HEK293 (cell line): Measurements from ENCODE around the gene PARP6.
A peak's percentile ranks its signal among the peaks of the same experiment; 100 is the strongest.

Experiments used
- CTCF ChIA-PET: fragments of 350-600 bp; formaldehyde crosslinking; extraction: SDS; loops from one replicate; lab custom pipeline; 2021; ENCODE audit warnings: antibody characterized with exemption; lab: Yijun Ruan, JAX
- POLR2A ChIA-PET: fragments of 300-600 bp; formaldehyde crosslinking; extraction: SDS; loops from one replicate; lab custom pipeline; 2020; ENCODE audit warnings: antibody characterized with exemption, inconsistent platforms; lab: Yijun Ruan, JAX
- H3K27ac ChIP-seq: fragments of 200-500 bp; sonication (Bioruptor generic); 2 replicates; pipeline ENCODE4 v1.5.1; 2014; ENCODE audit warnings: low read depth, low read length, control low read depth, inconsistent platforms; ENCODE audit errors: extremely low read depth
- H3K36me3 ChIP-seq, 2 experiments: fragments of 200-500 bp in 1 of 2; sonication (Bioruptor generic) in 1 of 2; 1 replicate in 1 of 2; 2 replicates in 1 of 2; pipeline ENCODE4 v1.5.1; 2014 to 2017; ENCODE audit warnings: inconsistent platforms in 2 of 2, low read length in 2 of 2; ENCODE audit not compliant: control insufficient read depth in 2 of 2, insufficient read depth in 1 of 2
- H3K4me1 ChIP-seq: fragments of 200-500 bp; sonication (Bioruptor generic); 2 replicates; pipeline ENCODE4 v1.5.1; 2014; ENCODE audit warnings: mild to moderate bottlenecking, low read length, inconsistent platforms; ENCODE audit not compliant: control insufficient read depth, insufficient read depth
- H3K4me3 ChIP-seq: 2 replicates; pipeline ENCODE4 v1.5.1; 2011; ENCODE audit warnings: low read depth, mild to moderate bottlenecking, control low read depth, low read length, moderate library complexity
- H3K9me3 ChIP-seq: fragments of 200-500 bp; sonication (Bioruptor generic); 2 replicates; pipeline ENCODE4 v1.5.1; 2014; ENCODE audit warnings: low read depth, low read length, inconsistent platforms; ENCODE audit not compliant: control insufficient read depth, insufficient read depth
- BCL11B ChIP-seq: fragments of 450-650 bp; formaldehyde crosslinking; IDR thresholded peaks from 2 replicates; pipeline ENCODE4 v1.5.1; 2016; ENCODE audit warnings: low read depth, missing biosample characterization, missing genetic modification characterization
- MZF1 ChIP-seq: fragments of 450-650 bp; formaldehyde crosslinking; IDR thresholded peaks from 2 replicates; pipeline ENCODE4 v1.5.1; 2017; ENCODE audit warnings: missing biosample characterization, missing genetic modification characterization, borderline replicate concordance
- PRDM1 ChIP-seq: fragments of 450-650 bp; formaldehyde crosslinking; IDR thresholded peaks from 2 replicates; pipeline ENCODE4; 2016; ENCODE audit warnings: missing biosample characterization, missing genetic modification characterization
- REPIN1 ChIP-seq: fragments of 450-650 bp; formaldehyde crosslinking; IDR thresholded peaks from 2 replicates; pipeline ENCODE4 v1.5.1; 2017; ENCODE audit warnings: missing biosample characterization, missing genetic modification characterization, low read depth
- SALL2 ChIP-seq: fragments of 450-650 bp; formaldehyde crosslinking; IDR thresholded peaks from 2 replicates; pipeline ENCODE4 v1.5.0; 2017; ENCODE audit warnings: missing biosample characterization, mild to moderate bottlenecking, missing genetic modification characterization, borderline replicate concordance
- SP7 ChIP-seq: fragments of 450-650 bp; formaldehyde crosslinking; IDR thresholded peaks from 2 replicates; pipeline ENCODE4 v1.5.1; 2016; ENCODE audit warnings: missing biosample characterization, missing genetic modification characterization
- ZBTB17 ChIP-seq: fragments of 450-650 bp; formaldehyde crosslinking; IDR thresholded peaks from 2 replicates; pipeline ENCODE4 v1.5.1; 2016; ENCODE audit warnings: missing biosample characterization, missing genetic modification characterization
- ZBTB20 ChIP-seq: fragments of 450-650 bp; formaldehyde crosslinking; IDR thresholded peaks from 2 replicates; pipeline ENCODE4 v1.5.1; 2016; ENCODE audit warnings: missing biosample characterization, missing genetic modification characterization
- ZBTB48 ChIP-seq: fragments of 450-650 bp; formaldehyde crosslinking; IDR thresholded peaks from 2 replicates; pipeline ENCODE4 v1.5.1; 2016; ENCODE audit warnings: missing biosample characterization, missing genetic modification characterization
- ZNF214 ChIP-seq: fragments of 450-650 bp; formaldehyde crosslinking; IDR thresholded peaks from 2 replicates; pipeline ENCODE4 v1.5.1; 2017; ENCODE audit warnings: missing biosample characterization, mild to moderate bottlenecking, missing genetic modification characterization, borderline replicate concordance
- ZNF391 ChIP-seq: fragments of 450-650 bp; formaldehyde crosslinking; IDR thresholded peaks from 2 replicates; pipeline ENCODE4 v1.5.1; 2016; ENCODE audit warnings: low read depth, missing biosample characterization, missing genetic modification characterization, borderline replicate concordance
- ZNF404 ChIP-seq: fragments of 450-650 bp; formaldehyde crosslinking; IDR thresholded peaks from 2 replicates; pipeline ENCODE4 v1.5.1; 2017; ENCODE audit warnings: missing biosample characterization, missing genetic modification characterization
- ZNF426 ChIP-seq: fragments of 450-650 bp; formaldehyde crosslinking; IDR thresholded peaks from 2 replicates; pipeline ENCODE4 v1.5.1; 2017; ENCODE audit warnings: missing biosample characterization, missing genetic modification characterization, mild to moderate bottlenecking, inconsistent platforms, moderate library complexity
- ZNF768 ChIP-seq: fragments of 450-650 bp; formaldehyde crosslinking; IDR thresholded peaks from 2 replicates; pipeline ENCODE4 v1.5.1; 2018; ENCODE audit warnings: missing biosample characterization, mild to moderate bottlenecking, missing genetic modification characterization
- ZXDB ChIP-seq: fragments of 450-650 bp; formaldehyde crosslinking; IDR thresholded peaks from 2 replicates; pipeline ENCODE4 v1.5.1; 2016; ENCODE audit warnings: missing biosample characterization, missing genetic modification characterization
- TF ChIP-seq, protein P1 (sequence below): fragments of 450-650 bp; IDR thresholded peaks from 2 replicates; pipeline ENCODE4 v1.5.1; 2018; ENCODE audit warnings: missing biosample characterization, missing genetic modification characterization
- TF ChIP-seq, protein P2 (sequence below): fragments of 450-650 bp; formaldehyde crosslinking; IDR thresholded peaks from 2 replicates; pipeline ENCODE4 v1.5.1; 2017; ENCODE audit warnings: missing biosample characterization, mild to moderate bottlenecking, missing genetic modification characterization, moderate library complexity
- TF ChIP-seq, protein P3 (sequence below): fragments of 450-650 bp; formaldehyde crosslinking; IDR thresholded peaks from 2 replicates; pipeline ENCODE4 v1.5.1; 2016; ENCODE audit warnings: missing biosample characterization, missing genetic modification characterization

The PARP6 gene

DNA sequence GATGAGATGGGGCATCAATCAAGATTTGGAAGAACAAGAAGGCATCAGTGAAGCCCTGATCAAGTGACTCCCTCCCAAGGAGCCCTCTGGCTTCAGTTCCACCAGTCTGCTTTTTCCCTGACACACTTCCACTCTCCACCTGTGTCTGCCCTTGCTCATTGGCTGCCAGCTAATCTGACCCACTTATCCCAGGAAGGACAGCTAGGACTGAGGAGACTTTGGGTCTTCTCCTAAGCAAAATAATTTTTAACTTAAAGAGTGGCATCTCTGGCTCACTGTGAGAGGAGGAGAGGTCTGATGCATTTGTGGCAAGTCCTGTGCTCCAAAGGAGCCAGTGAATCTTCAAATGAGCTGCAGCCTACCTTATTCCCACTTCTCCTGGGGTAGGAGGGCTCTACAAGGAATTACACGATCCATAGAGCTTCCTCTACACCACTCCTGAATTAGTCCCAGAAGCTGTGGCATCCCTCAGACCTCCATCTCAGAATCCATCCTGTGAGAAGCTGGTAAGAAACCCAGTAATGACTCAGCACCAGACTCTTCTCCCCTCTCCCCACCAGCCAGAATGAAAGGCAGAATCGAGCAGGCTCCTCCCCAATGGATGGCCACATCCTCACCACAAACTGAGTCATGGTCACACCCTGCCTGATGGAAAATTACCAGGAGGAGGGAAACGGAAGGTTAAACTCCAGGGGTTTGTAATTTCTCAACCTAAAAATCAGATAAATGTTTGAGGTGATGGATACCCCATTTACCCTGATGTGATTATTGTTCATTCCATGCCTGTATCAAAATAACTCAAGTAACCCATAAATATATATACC is 35.1 kb downstream of the PARP6 start (continued):
- TF ChIP-seq, protein P1, sequence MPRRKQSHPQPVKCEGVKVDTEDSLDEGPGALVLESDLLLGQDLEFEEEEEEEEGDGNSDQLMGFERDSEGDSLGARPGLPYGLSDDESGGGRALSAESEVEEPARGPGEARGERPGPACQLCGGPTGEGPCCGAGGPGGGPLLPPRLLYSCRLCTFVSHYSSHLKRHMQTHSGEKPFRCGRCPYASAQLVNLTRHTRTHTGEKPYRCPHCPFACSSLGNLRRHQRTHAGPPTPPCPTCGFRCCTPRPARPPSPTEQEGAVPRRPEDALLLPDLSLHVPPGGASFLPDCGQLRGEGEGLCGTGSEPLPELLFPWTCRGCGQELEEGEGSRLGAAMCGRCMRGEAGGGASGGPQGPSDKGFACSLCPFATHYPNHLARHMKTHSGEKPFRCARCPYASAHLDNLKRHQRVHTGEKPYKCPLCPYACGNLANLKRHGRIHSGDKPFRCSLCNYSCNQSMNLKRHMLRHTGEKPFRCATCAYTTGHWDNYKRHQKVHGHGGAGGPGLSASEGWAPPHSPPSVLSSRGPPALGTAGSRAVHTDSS (tag by site-specific recombination) = no peak
- peak; percentile 77 for TF ChIP-seq PRDM1
- TF ChIP-seq REPIN1 (tag by site-specific recombination) = no peak
- TF ChIP-seq ZXDB (tag by site-specific recombination) = peak; percentile 77
- TF ChIP-seq ZNF768 (tag by site-specific recombination) = no peak
- TF ChIP-seq, protein P2, sequence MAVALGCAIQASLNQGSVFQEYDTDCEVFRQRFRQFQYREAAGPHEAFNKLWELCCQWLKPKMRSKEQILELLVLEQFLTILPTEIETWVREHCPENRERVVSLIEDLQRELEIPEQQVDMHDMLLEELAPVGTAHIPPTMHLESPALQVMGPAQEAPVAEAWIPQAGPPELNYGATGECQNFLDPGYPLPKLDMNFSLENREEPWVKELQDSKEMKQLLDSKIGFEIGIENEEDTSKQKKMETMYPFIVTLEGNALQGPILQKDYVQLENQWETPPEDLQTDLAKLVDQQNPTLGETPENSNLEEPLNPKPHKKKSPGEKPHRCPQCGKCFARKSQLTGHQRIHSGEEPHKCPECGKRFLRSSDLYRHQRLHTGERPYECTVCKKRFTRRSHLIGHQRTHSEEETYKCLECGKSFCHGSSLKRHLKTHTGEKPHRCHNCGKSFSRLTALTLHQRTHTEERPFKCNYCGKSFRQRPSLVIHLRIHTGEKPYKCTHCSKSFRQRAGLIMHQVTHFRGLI (tag by site-specific recombination) = peak; percentile 51; the same call in 1 of the 2 replicates
- no peak for TF ChIP-seq ZNF391
- 0 out of 2 replicates have a peak, but pooled peaks have one; percentile 16 for TF ChIP-seq ZBTB20 (tag by site-specific recombination)
- no peak for TF ChIP-seq ZNF404 (tag by site-specific recombination)
- TF ChIP-seq ZBTB17 = peak; percentile 88
- no peak for TF ChIP-seq BCL11B
- TF ChIP-seq, all 188 proteins: peak for 38

DNA sequence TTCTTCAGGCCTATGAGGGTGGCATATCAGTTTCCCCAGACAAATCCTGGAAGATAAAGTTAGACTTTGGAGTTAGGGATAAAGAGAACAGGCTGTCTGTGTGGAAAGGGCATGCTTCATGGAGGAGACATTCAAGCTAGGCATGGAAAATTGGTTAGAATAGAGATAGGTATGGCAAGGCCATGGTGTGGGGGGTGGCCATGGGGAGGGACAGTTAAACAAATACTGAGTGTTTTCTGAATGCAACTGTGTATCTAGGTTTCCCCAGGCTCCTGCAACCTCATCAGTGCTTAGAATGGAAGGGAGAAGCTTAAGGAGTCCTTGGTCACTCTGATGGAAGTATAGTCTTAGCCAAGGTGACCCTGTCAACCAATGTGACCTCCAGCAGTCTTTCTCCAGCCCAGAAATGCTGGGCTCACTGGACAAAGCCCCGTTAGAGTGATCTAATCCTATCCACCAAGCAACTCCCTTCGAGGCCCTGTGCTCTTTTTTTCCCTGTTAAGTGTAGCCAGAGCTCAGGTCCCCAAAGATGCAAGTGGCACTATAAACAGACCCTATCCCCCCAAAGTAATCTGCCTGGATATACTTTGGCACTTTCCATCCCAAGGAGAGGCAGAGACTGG is 35.9 kb downstream of the PARP6 start:
- Histone ChIP-seq H3K27ac (no peak overlapping the region; the same call in 1 of the 2 replicates), H3K4me3 (no peak overlapping the region), H3K4me1 (peaks cover 22% of the 10 kb centered on the region), H3K9me3 (no peaks in the 10 kb centered on the region), H3K36me3 (peaks cover 12 to 19% of the 10 kb centered on the region in 2 experiments)
- ChIA-PET CTCF (interaction anchor here (0.7 to 2.1 kb wide), 3 partner anchors 9 to 38 kb away, joined by 3 to 10 read pairs (median 3); no protein-coding TSS in a partner anchor), POLR2A (interaction anchor here (1.1 to 1.4 kb wide), 2 partner anchors 8 to 10 kb away, joined by 3 to 6 read pairs; no protein-coding TSS in a partner anchor)
- TF ChIP-seq SALL2 (tag by site-specific recombination) (no peak), ZBTB48 (no peak)

DNA sequence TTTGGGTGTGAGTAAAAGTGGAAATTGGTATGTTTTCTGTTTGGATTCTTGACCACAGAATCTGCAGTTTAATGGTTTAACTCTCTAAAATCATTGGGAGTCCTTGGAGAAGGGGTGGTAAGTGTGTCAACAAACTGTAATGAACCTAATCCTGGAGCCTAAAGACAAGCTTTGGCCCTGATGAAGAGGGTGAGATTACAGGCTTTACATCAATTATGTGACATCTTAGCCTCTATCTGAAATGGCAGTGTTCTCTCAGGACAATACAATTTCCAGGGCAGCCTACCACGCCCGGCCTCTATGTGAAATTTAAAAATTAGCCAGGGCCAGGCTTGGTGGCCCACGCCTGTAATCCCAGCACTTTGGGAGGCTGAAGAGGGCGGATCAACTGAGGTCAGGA is 37.1 kb downstream of the PARP6 start:
- no peak overlapping the region for H3K27ac ChIP-seq
- no peak overlapping the region for H3K4me3 ChIP-seq
- H3K9me3 ChIP-seq = no peaks in the 10 kb centered on the region
- CTCF ChIA-PET = interaction anchor here (0.7 kb wide), 1 partner anchor 12 kb away, joined by 3 read pairs; no protein-coding TSS in a partner anchor
- H3K36me3 ChIP-seq = peaks cover 3 to 7% of the 10 kb centered on the region in 2 experiments; a peak in 2 of 3 replicates
- H3K4me1 ChIP-seq = peaks cover 22% of the 10 kb centered on the region
- POLR2A ChIA-PET = no interaction called here
- TF ChIP-seq SP7 (tag by site-specific recombination) (peak; percentile 48), ZNF214 (tag by site-specific recombination) (no peak), ZNF426 (no peak), ZBTB20 (tag by site-specific recombination) (no peak), MZF1 (tag by site-specific recombination) (no peak)
- TF ChIP-seq, protein P3, sequence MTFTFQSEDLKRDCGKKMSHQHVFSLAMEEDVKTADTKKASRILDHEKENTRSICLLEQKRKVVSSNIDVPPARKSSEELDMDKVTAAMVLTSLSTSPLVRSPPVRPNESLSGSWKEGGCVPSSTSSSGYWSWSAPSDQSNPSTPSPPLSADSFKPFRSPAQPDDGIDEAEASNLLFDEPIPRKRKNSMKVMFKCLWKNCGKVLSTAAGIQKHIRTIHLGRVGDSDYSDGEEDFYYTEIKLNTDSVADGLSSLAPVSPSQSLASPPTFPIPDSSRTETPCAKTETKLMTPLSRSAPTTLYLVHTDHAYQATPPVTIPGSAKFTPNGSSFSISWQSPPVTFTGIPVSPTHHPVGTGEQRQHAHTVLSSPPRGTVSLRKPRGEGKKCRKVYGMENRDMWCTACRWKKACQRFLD (tag by site-specific recombination) = no peak
